ENCODE results near the gene ESF1. TPM values are rescaled to one million over a fixed set of nuclear protein-coding genes. Genes with fewer than 3 reads are reported as not detected.

ESF1 gene
- total RNA-seq, 1 donor = 13.8 TPM

GRCh38 chr20:13783528-13783927 lies 1.2 kb downstream of the ESF1 start:
- no peak for TF ChIP-seq CTCF (IDR thresholded peaks at IDR 0.05; ENCODE audit: insufficient read depth, low read depth, low read length)
- DNase-seq (ENCODE audit: low read depth) = no peak
- peak overlapping the region; percentile 98 for H3K4me3 ChIP-seq (ENCODE audit: low read depth, low read length)

- no peak for DNase-seq (ENCODE audit: low read depth)
- no peak for TF ChIP-seq CTCF (IDR thresholded peaks at IDR 0.05; ENCODE audit: insufficient read depth, low read depth, low read length)
- H3K4me3 ChIP-seq (ENCODE audit: low read depth, low read length) = no peak overlapping the region
Measured at GRCh38 chr20:13778827-13779226, 5.9 kb downstream of the ESF1 start.

GRCh38 chr20:13777171-13777601 lies 7.5 kb downstream of the ESF1 start:
- TF ChIP-seq CTCF (IDR thresholded peaks at IDR 0.05; ENCODE audit: insufficient read depth, low read depth, low read length) = no peak
- H3K4me3 ChIP-seq (ENCODE audit: low read depth, low read length) = no peak overlapping the region
- DNase-seq (ENCODE audit: low read depth) = peak; percentile 34

- no peak for TF ChIP-seq CTCF (IDR thresholded peaks at IDR 0.05; ENCODE audit: insufficient read depth, low read depth, low read length)
- H3K4me3 ChIP-seq (ENCODE audit: low read depth, low read length) = no peak overlapping the region
- DNase-seq (ENCODE audit: low read depth) = no peak
Measured at GRCh38 chr20:13775867-13776266, 8.9 kb downstream of the ESF1 start.

GRCh38 chr20:13772529-13772928 lies 12.2 kb downstream of the ESF1 start:
- no peak overlapping the region for H3K4me3 ChIP-seq (ENCODE audit: low read depth, low read length)
- no peak for TF ChIP-seq CTCF (IDR thresholded peaks at IDR 0.05; ENCODE audit: insufficient read depth, low read depth, low read length)
- DNase-seq (ENCODE audit: low read depth) = no peak

- DNase-seq (ENCODE audit: low read depth) = peak; percentile 36
- H3K4me3 ChIP-seq (ENCODE audit: low read depth, low read length) = no peak overlapping the region
- TF ChIP-seq CTCF (IDR thresholded peaks at IDR 0.05; ENCODE audit: insufficient read depth, low read depth, low read length) = peak; percentile 40
Measured at GRCh38 chr20:13771853-13772453, 12.8 kb downstream of the ESF1 start.

GRCh38 chr20:13770141-13770540 lies 14.6 kb downstream of the ESF1 start:
- no peak for TF ChIP-seq CTCF (IDR thresholded peaks at IDR 0.05; ENCODE audit: insufficient read depth, low read depth, low read length)
- no peak overlapping the region for H3K4me3 ChIP-seq (ENCODE audit: low read depth, low read length)
- no peak for DNase-seq (ENCODE audit: low read depth)

Data from fibroblast of villous mesenchyme (primary cell).